Erythroblast (primary cell): ENCODE results near the gene HNRNPLL.

ENCODE experiments used
- GATA1 ChIP-seq: IDR thresholded peaks from 2 replicates; pipeline ENCODE4 v1.6.1; 2011; ENCODE audit warnings: low read depth, mild to moderate bottlenecking, control low read depth, low read length, moderate library complexity
- POLR2A ChIP-seq: IDR thresholded peaks from 2 replicates; pipeline ENCODE4 v1.6.1; 2011; ENCODE audit warnings: mild to moderate bottlenecking, low read length

- no peak for TF ChIP-seq POLR2A
- no peak for TF ChIP-seq GATA1
These were observed 918 bp upstream of the HNRNPLL start for GRCh38 chr2:38603402-38604290.
